ENCODE measurements around the gene TMEM14C.

TMEM14C gene

DNA sequence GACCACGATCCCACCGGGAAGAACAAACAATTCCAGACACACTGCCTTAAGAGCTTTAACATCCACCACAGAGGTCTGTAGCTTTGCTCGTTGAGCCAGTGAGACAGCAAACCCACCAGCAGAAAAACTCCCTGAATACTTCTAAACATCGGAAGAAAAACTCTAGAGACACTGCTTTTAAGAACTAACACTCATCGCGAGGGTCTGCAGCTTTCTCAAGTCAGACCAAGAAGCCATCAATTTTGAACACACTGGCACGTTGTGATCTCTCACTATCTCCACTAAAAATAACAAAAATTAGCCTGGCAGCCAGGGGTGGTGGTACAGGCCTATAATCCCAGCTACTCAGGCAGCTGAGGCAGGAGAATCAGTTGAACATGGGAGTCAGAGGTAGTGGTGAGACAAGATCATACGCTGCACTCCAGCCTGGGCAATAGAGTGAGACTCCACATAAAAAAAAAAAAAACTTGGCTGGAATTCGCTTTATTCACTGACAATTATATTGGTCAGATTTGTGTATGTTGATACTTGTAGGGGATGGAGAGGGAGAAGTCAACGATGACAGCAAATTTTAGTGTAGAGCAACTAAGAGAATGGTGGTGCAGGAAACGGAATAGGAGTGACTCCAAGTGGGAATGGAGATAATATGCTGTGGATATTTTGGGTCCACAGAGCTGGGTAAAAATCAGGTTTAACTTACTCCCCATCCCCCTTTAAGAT, 860 bp upstream of the TMEM14C start:
- peak overlapping the region; percentile 54 for H3K4me3 ChIP-seq (ENCODE audit: low read depth, low read length)
- no peak for TF ChIP-seq CTCF (IDR thresholded peaks at IDR 0.05; ENCODE audit: borderline replicate concordance, insufficient read depth, low read depth, low read length)

- no peak for TF ChIP-seq CTCF (IDR thresholded peaks at IDR 0.05; ENCODE audit: borderline replicate concordance, insufficient read depth, low read depth, low read length)
- H3K4me3 ChIP-seq (ENCODE audit: low read depth, low read length), result peak overlapping the region; percentile 54
These were observed 375 bp upstream of the TMEM14C start for GRCh38 chr6:10722570-10722819.

DNA sequence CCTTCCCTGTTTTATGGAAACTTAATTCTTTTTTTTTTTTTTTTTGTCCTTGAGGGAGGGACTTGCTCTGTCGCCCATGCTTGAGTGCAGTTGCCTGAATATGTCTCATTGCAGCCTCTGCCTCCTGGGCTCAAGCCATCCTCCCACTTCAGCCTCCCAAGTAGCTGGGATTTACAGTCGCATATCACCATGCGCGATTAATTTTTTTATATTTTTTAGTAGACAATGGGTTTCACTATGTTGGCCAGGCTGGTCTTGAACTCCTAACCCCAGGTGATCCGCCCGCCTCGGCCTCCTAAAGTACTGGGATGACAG, 654 bp downstream of the TMEM14C start:
- peak overlapping the region; percentile 54 for H3K4me3 ChIP-seq (ENCODE audit: low read depth, low read length)
- no peak for TF ChIP-seq CTCF (IDR thresholded peaks at IDR 0.05; ENCODE audit: borderline replicate concordance, insufficient read depth, low read depth, low read length)

DNA sequence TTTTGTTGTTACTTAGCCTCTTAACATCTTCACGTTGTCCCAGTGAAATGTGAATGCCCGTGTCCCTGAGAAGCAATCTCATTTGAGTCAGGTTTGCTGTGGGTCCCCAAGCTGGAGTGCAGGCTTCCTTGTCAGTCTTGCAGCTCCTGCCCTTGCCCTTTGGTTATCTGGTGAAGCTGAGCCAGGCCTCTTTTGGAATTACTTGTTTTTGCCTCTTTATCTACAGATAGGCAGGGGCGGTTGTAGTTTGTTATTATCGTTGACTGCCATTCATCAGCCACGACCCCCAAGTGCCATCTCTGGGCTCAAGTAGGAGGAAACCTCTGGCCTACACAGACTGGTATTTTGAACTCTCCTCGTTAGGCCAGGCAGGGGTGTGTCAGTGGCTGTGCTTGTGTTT, 2.2 kb downstream of the TMEM14C start:
- H3K4me3 ChIP-seq (ENCODE audit: low read depth, low read length), result no peak overlapping the region
- no peak for TF ChIP-seq CTCF (IDR thresholded peaks at IDR 0.05; ENCODE audit: borderline replicate concordance, insufficient read depth, low read depth, low read length)

DNA sequence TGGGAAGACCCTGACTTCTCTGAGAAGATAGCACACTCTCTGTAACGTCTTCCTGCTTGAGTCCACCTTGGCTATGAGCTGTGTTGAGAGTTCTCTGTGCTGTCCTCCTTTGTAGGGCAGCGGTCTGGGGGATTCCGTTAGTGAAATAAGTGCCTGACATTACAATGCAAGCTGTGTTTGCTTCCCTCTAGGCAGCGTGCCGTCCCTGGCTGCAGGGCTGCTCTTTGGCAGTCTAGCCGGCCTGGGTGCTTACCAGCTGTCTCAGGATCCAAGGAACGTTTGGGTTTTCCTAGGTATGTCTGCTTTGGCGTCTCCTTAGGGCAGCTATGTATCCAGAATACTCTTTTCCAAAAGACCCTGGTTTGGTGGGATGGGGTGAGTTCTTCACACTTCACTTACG, 2.8 kb downstream of the TMEM14C start:
- no peak overlapping the region for H3K4me3 ChIP-seq (ENCODE audit: low read depth, low read length)
- no peak for TF ChIP-seq CTCF (IDR thresholded peaks at IDR 0.05; ENCODE audit: borderline replicate concordance, insufficient read depth, low read depth, low read length)

GRCh38 chr6:10730254-10730653, 7.4 kb downstream of the TMEM14C start:
- no peak for TF ChIP-seq CTCF (IDR thresholded peaks at IDR 0.05; ENCODE audit: borderline replicate concordance, insufficient read depth, low read depth, low read length)

DNA sequence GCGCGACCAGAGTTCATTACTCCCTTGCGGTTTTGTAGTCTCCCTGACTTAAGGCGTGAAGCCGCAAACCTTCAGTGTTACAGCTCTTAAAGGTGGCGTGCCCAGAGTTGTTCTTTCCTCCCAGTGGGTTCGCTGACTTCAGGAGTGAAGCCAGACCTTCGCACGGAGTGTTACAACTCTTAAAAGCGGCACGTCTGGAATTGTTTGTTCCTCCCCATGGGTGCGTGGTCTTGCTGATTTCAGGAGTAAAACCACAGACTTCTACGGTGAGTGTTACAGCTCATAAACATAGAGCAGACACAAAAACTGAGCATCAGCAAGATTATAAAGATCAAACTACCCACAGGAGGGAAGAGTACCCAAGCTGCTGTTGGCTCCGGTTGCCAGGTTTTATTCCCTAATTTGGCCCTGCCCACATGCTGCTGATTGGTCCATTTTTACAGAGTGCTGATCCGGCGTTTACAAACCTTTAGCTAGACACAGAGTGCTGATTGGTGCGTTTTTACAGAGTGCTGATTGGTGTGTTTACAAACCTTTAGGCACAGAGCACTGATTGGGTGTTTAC, 10.4 kb downstream of the TMEM14C start:
- H3K4me3 ChIP-seq (ENCODE audit: low read depth, low read length), result no peak overlapping the region
- no peak for TF ChIP-seq CTCF (IDR thresholded peaks at IDR 0.05; ENCODE audit: borderline replicate concordance, insufficient read depth, low read depth, low read length)

More at GRCh38 chr6:10730254-10730653, 7.4 kb downstream of the TMEM14C start:
- no peak overlapping the region for H3K4me3 ChIP-seq (ENCODE audit: low read depth, low read length)
